LNCAP (cell line): Measurements from ENCODE around the gene MMD2.

Experiments
- CTCF ChIP-seq: fragments of 450-650 bp; IDR thresholded peaks from 2 replicates; pipeline ENCODE4 v1.5.1; 2017; ENCODE audit warnings: mild to moderate bottlenecking

MMD2 gene

GRCh38 chr7:4996696-4997222 is 37.8 kb upstream of the MMD2 start:
- no peak for TF ChIP-seq CTCF

GRCh38 chr7:4995429-4995969 is 36.5 kb upstream of the MMD2 start:
- no peak for TF ChIP-seq CTCF

- TF ChIP-seq CTCF, result no peak
Measured at GRCh38 chr7:4993471-4993870, 34.5 kb upstream of the MMD2 start.

GRCh38 chr7:4973728-4974198 is 14.8 kb upstream of the MMD2 start:
- TF ChIP-seq CTCF, result peak; percentile 67

- no peak for TF ChIP-seq CTCF
Measured at GRCh38 chr7:4965295-4966022, 6.5 kb upstream of the MMD2 start.

- no peak for TF ChIP-seq CTCF
Measured at GRCh38 chr7:4964506-4964905, 5.5 kb upstream of the MMD2 start.

- TF ChIP-seq CTCF, result no peak
Measured at GRCh38 chr7:4962872-4963775, 4.1 kb upstream of the MMD2 start.
